ENCODE data around the gene TOR4A.
A peak's percentile ranks its signal among the peaks of the same experiment; 100 is the strongest.
"Not testable (repeated sequence)": the region's sequence is repeated elsewhere in the genome, so short reads cannot be mapped to it uniquely, and the experiment has no call there.

The TOR4A gene

GRCh38 chr9:137237759-137238726, 39.5 kb upstream of the TOR4A start:
- no peak for DNase-seq (ENCODE audit: low spot score)

DNA sequence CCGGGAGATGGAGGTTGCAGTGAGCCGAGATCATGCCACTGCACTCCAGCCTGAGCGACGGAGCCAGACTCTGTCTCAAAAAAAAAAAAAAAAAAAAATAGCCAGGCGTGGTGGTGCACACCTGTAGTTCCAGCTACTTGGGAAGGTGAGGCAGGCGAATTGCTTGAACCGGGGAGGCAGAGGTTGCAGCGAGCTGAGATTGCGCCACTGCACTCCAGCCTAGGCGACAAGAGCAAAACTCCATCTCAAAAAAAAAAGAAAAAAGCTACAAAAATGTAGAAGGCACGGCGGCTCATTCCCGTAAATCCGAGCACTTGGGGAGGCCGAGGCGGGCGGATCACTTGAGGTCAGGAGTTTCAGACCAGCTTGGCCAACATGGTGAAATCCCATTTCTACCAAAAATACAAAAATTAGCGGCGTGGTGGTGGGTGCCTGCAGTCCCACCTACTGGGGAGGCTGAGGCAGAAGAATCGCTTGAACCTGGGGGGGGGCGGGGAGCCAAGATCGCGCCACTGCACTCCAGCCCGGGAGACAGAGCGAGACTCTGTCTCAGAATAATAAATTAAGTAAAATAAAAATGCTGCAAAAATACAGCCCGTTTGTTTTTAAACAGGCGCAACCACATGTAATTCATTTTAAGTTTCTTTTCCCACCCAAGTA, 37.9 kb upstream of the TOR4A start:
- DNase-seq (ENCODE audit: low spot score): not testable (repeated sequence)

DNA sequence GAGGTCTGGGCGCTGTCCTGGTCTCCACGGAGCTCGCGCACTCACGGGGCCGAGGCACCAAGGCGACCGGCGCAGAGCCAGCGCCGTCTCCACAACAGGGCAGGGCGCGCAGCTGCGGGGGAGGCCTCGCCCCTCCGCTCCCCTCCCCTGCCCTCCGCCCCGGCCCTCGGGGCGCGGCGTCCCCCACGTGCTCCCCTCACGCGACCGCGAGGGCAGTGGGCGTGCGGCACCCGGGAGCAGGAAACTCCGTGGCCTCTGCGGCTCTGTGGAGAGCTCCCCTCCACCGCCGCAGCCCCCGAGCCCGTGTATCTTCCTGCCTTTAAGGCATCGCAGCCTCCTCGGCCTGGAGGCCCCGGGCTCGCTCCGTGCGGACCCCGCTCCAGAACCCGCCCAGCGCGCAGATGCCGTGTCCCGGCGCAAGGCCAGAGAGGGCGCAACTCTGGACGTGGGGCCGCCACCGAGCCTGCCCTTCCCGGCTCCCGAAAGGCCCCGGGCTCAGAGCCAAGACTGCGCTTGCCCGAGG, 37.1 kb upstream of the TOR4A start:
- DNase-seq (ENCODE audit: low spot score): peak; percentile 75

- peak; percentile 99 for DNase-seq (ENCODE audit: low spot score)
Measured at GRCh38 chr9:137240841-137241489, 36.6 kb upstream of the TOR4A start, which contains the start of gene TUBB4B. Gene TUBB4B, plus strand, starts transcription at chr9:137241287. Its CDS starts 74 bp downstream, at chr9:137241361.

DNA sequence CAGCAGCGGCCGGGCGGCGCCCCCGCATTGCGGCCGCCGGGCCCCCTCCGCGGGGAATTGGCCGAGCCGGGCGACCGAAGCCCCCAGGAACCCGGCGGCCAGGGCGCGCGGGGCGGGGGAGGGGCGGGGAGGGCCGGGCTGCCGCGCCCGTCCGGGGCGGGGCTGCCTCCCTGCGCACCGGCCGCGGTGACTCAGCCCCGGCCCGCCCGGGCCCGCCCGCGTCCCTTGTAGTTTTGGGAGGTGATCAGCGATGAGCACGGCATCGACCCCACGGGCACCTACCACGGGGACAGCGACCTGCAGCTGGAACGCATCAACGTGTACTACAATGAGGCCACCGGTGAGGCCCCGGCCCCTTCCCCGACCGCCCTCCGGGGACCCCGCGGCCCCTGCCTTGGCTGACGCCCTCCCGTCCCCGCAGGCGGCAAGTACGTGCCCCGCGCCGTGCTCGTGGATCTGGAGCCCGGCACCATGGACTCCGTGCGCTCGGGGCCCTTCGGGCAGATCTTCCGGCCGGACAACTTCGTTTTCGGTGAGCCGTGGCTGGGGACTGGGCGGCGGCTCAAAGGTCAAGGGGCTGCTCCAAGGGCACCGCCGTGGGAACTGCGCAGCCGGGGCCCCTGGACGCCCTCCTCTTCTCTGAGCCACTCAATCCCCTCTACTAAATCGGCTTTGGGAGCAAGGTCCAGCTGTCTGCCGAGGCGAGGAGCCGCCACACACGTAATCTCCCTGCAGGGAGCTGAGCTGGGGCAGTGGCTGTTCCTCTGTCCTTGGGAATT, 35.8 kb upstream of the TOR4A start:
- peak; percentile 67 for DNase-seq (ENCODE audit: low spot score)

- DNase-seq (ENCODE audit: low spot score): no peak
Measured at GRCh38 chr9:137242269-137243203, 35.0 kb upstream of the TOR4A start.

DNA sequence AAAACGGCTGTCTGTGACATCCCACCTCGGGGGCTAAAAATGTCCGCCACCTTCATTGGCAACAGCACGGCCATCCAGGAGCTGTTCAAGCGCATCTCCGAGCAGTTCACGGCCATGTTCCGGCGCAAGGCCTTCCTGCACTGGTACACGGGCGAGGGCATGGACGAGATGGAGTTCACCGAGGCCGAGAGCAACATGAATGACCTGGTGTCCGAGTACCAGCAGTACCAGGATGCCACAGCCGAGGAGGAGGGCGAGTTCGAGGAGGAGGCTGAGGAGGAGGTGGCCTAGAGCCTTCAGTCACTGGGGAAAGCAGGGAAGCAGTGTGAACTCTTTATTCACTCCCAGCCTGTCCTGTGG, 34.3 kb upstream of the TOR4A start:
- DNase-seq (ENCODE audit: low spot score): not testable (repeated sequence)

GRCh38 chr9:137243626-137244485, 33.7 kb upstream of the TOR4A start:
- no peak for DNase-seq (ENCODE audit: low spot score)

DNA sequence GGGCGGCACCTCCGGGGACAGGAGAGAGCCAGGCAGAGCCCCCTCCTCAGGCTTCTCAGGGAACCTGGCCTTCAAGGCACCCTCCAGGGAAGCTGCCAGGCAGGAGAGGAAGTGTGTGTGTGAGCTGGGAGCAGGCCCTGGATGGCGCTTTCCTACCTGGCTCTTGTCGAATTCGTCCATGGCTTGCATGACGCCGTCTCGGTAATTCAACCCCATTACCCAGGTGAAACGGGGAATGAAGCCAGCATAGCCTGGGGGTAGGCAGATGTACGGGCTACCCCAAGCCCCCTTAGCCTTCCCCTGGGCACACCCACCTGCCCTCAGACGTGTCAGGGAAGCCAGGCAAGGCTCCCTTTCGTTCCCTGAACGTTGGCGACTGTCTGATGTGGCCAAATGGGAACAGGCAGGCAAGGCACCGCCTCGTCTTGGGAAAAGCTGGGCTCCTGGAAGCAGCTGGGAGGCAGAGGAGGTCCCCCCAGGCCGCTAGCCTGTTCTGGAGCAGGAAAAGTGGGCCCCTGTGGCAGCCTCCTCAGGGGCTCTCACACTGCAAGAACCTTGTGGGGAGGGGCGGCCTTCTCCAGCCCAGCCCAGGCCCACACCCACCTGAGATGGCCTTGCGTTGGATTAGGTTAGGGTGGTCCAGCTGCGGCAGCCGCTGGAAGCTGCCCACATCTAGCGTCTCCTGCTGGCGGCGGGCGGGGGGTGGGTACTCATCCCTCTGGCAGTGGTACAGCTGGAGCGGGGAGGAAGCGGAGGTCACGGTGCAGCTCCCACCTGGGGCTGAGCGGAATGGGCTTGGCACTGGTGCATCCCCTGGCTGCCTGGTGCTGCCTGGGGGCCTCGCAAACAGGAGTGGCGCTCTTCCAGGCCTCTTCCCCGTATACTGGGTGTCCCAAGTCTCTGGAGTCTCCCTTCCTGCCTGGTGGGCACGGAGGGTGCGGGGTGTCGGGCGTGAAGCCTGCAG, 32.8 kb upstream of the TOR4A start:
- DNase-seq (ENCODE audit: low spot score): no peak

DNA sequence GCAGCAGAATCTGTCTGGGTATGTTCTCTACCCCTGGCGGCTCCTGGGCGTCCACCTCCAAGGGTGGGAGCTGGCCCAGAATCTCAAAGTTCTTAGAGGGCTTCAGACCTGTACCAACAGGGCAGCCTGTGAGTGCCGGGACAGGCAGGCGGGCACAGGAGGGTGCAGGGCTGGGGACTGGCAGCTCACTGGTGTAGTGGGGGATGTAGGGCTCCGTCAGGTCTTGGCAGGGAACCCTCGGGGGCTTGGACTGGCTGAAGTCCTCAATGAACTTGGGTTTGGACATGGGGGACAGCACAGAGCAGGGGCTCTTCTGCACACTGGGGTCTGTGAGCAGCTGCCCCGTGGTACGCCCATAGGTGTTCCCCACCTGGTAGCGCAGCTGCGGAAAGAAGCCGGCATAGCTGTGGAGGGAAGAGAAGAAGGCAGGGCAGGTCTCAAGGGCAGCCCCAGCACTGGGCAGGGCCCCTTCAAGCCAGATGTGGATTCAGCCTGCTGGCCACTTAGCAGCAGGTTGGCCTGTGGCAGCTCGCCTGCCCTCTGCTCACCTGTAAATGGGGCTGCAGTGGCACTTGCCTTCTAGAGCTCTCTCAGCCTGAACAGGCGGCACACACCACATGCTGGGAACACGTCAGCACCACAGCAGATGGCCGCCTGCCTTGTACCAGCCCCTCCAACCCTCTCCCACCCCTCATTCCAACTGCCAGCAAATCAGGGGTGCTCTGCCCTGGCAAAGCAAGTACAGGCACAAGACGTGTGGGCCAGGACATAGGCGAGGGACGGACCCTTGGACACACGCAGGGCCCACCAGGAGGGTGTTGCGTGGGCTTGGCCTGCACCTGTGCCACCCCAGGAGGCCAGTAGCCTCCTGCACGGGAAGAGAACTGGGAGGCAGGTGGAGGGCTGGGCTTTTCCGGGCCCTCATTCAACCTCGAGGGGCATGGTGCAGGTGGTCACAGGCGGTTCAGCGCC, 31.8 kb upstream of the TOR4A start:
- DNase-seq (ENCODE audit: low spot score): no peak

- DNase-seq (ENCODE audit: low spot score): no peak
Measured at GRCh38 chr9:137247135-137247915, 30.2 kb upstream of the TOR4A start.

- DNase-seq (ENCODE audit: low spot score): no peak
Measured at GRCh38 chr9:137247916-137248175, 29.7 kb upstream of the TOR4A start.

DNA sequence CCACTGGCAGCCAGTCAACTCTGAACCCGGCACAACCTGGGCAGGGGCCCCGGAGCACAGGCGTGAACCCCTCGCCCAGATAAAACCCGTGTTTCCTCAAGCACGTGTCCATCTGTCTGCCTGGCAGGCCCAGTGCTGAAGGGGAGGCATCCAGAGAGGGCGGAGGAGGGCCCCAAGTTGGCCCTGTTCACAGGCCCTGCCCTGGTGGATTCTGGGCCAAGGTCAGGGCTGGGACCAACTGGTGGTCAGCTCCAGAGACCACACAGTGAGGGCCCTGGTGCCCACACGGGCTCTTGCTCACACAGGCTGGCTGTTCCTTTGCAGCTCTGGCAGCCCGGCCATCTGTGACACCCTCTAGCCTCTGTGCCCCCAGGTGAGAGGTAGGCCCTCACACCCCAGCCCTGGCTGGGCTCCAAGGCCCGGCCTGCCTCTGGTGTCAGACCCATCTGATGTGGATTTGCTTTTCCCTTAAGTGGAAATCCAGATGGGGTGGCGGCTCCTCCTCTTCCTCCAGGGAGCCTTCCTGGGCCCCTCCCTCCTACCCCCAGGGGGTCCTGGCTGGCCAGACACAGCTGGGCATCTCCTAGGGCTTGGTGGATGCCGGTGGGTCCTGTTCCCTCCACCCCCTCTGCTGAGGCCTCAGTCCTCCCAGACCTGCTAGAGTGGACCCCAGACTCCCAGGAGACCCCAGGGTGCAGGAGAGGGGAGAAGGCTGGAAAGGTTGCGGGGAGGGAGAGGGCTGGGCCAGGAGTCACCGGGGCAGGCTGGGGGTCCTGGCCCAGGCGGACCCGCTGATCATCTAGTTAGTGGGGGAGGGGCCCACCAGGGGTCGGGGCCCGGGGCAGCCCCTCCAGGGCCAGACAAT, 27.0 kb upstream of the TOR4A start:
- DNase-seq (ENCODE audit: low spot score): no peak

- no peak for DNase-seq (ENCODE audit: low spot score)
Measured at GRCh38 chr9:137251194-137251461, 26.4 kb upstream of the TOR4A start, which contains the start of gene STPG3. Gene STPG3, plus strand, starts transcription at chr9:137251286. Its CDS starts 1 bp downstream, at chr9:137251287.

- DNase-seq (ENCODE audit: low spot score): no peak
Measured at GRCh38 chr9:137251490-137252268, 25.8 kb upstream of the TOR4A start.

Data from LoVo (cell line).